WI38 (cell line): Measurements from ENCODE around the gene GALNT5.
"Not testable (repeated sequence)": the region's sequence is repeated elsewhere in the genome, so short reads cannot be mapped to it uniquely, and the experiment has no call there.

Experiments
- H3K4me3 ChIP-seq: 2 replicates; pipeline ENCODE4 v1.5.1; 2011; ENCODE audit warnings: low read depth, mild to moderate bottlenecking, control low read depth, low read length
- TF ChIP-seq, protein P1 (sequence below): IDR thresholded peaks from 2 replicates; pipeline ENCODE4 v1.5.1; 2012; ENCODE audit warnings: low read depth, mild to moderate bottlenecking, control low read depth, low read length

Gene GALNT5

DNA sequence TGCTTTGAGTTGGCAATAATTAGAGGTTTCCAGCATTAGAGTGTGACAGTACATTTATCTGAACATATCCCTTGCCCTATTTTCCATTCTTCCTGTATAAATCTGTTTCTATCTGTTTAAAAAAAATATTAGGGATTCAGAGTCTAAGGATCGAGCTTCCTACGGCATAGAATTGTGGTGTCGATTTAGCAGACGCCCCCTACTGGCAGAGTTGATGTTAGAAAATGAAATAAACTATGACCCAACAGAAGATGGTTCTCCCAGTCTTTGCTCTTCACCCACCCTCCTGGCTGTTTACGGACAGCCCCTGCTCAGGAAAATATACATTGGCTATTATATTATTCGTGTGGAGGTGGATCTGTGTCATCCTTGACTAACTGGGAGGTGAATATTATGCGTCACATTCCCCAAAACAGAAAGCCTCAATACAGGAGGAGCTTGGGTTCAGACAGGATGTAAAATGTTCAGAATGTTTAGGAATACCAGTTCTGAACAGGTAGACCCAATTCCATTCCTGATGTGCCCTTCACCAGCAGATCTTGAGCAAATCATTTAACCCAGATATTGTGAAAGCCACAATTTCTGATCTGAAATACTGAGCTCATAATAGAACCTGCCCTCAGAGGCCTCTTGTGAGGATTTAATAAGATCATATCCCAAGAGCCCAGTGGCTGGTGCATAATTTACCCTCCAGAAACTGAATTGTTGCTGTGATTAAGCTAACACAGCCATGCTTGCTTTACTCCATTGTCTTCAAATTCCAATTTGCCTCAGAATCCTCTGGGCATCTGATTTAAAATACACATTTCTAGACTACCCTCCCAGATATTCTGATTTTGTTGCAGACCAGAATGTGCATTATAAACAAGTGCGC lies 78.9 kb downstream of the GALNT5 start:
- no peak overlapping the region for H3K4me3 ChIP-seq
- TF ChIP-seq, protein P1, sequence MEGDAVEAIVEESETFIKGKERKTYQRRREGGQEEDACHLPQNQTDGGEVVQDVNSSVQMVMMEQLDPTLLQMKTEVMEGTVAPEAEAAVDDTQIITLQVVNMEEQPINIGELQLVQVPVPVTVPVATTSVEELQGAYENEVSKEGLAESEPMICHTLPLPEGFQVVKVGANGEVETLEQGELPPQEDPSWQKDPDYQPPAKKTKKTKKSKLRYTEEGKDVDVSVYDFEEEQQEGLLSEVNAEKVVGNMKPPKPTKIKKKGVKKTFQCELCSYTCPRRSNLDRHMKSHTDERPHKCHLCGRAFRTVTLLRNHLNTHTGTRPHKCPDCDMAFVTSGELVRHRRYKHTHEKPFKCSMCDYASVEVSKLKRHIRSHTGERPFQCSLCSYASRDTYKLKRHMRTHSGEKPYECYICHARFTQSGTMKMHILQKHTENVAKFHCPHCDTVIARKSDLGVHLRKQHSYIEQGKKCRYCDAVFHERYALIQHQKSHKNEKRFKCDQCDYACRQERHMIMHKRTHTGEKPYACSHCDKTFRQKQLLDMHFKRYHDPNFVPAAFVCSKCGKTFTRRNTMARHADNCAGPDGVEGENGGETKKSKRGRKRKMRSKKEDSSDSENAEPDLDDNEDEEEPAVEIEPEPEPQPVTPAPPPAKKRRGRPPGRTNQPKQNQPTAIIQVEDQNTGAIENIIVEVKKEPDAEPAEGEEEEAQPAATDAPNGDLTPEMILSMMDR = peak; percentile 62

DNA sequence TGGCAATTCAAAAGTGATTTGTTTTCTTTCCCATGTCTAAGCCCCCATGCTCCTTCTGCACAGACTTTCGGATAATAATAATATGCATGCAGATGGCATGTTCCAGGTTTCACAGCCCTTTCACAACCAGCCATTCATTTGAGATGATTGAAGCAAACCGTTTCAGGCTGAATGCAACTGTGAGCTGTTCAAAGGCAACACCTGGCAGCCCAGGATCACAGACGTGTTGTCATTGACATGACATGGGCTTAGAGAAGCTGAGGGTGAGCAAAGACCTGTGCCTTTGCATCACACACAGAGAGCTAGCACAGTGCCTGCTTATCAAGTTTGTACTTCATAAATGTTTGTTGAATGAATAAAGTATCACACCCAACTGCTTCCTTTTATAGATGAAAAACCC lies 80.5 kb downstream of the GALNT5 start:
- TF ChIP-seq, protein P1 = no peak

DNA sequence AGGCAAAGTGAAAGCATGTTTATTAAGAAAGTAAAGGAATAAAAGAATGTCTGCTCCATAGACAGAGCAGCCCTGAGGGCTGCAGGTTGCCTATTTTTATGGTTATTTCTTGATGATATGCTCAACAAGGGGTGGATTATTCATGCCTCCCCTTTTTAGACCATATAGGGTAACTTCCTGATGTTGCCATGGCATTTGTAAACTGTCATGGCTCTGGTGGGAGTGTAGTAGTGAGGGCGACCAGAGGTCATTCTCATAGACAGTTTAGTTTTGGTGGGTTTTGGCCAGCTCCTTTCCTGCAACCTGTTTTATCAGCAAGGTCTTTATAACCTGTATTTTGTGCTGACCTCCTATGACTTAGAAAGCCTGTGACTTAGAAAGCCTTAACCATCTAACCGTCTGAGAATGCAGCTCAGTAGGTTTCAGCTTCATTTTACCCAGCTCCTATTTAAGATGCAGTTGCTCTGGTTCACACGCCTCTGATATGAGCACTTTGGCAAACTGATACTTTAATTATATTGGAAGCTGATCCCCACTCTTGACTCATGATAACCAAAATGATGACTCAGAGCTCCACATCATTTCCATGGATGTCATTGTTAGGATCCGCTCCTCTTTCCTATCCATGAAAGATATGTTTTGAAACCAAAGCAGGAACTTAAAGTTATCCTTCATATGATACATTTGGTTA lies 82.6 kb downstream of the GALNT5 start:
- no peak overlapping the region for H3K4me3 ChIP-seq
- TF ChIP-seq, protein P1 = no peak

More for the DNA sequence above, 80.5 kb downstream of the GALNT5 start:
- no peak overlapping the region for H3K4me3 ChIP-seq

DNA sequence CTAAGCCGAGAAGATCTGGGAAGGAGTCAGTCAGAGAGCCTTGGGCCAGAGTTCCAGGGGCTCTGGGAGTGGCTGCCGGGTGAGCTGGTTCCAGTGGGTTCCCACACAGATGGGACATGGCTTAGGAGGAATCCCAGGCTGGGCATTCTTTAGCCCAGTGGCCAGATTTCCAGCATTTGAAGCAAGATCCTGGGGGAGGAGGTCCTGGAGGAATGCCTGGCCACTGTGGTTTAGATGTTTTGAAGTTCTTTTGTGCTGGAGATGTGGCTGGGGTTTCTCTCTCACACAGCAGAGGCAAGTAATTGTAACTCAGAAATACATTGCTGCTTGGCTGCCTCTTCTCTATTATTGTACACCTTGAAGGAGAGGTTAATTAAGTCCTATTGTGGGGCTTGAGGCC lies 83.9 kb downstream of the GALNT5 start:
- H3K4me3 ChIP-seq = not testable (repeated sequence)

DNA sequence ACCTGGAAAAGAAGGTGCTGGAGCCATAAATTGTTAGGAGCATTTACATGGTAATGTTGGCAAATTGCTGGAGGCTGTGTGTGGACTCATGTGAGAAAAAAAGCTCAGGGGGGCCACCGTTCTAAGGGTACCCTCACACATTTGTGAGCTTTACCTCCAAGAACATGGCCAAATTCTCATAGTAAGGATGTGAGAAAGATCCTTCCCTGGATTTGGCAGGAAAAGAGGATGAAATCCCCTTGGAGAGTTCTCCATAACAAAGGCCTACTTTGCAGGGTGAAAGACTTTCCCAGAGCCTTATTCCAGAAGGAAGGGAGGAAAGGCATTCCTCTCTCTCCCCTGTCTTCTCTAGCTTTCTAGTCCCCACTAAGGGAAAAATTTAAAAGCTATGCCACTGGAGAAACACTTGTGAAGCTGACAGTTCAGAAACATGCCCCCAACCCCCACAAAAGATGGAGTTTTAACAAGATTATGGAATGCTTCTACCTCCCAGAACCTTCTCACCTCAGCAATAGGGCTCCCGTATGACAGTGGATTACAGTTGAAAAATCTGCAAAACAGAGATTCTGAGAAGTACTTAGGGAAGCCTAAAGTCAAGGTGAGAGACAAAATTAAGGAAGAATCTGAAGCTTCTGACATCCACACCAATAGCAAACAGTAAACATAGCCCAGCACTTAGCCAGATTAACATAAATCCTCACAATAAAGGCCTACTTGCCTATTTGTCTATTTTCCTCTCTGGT lies 88.3 kb downstream of the GALNT5 start:
- no peak overlapping the region for H3K4me3 ChIP-seq
- TF ChIP-seq, protein P1 = no peak

DNA sequence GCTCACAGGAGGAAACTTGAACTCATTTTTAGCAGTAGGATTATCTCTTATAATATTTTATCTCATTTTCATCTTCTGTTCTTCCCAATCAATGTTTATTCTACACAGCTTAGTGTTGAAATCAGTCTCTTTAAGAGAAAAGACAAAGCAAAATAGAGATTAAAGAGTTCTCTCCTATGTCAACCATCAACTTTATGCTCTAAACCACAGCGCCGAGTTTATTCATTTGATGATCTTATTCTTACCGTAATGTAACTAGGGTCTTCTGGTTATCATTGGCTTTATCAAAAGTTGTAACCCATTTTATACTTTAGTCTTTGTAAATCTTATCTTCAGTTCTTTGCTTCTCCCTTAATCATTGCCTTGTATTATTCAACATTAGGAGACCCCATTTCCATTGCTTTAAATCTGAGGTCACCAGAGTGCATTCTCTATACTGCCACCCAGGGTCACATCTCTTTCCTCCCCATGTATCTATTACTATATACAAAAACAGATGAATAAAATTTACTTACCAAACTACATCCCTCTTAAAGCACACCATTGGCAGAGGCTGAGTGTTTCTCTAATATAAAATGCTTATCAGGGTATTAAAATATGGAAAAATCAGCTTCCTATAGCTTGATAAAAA lies 90.9 kb downstream of the GALNT5 start:
- H3K4me3 ChIP-seq = no peak overlapping the region
- TF ChIP-seq, protein P1 = no peak

DNA sequence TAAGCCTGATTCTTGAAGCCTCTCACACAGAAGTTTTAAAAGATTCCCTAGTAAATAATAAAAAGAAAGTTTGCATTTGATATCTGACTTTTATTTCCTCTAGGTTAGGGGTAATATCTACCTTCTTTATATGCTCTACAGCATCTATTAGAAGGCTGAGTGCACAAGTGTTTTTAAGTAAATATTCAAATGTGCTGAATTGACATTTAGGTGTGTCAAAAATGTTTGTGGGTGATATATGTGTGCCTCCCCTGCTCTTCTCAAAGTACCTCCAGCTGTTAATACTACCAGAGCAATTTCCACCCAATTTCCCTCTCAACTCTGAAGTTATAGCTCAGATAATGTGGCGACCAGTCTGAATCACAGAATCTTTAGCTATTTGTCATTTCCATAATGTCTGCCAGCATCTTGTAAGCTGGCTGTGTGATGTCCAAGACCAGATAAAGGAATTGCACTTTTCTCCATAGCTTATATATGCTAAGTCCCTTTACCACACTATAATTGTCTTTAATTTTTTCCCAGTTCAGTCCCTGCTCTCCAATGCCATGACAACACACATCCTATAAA lies 92.5 kb downstream of the GALNT5 start:
- no peak overlapping the region for H3K4me3 ChIP-seq
- TF ChIP-seq, protein P1 = no peak
